WTC11 (cell line): Measurements from ENCODE around the gene RNF212. TPM values are rescaled to one million over a fixed set of nuclear protein-coding genes. Genes with fewer than 3 reads are reported as not detected.

ENCODE experiments used
- ATAC-seq: fragments of 200-7000 bp; cut with Tn5 transposase; 2 replicates; pipeline ENCODE4 v1.10.0; 2021; ENCODE audit warnings: mild to moderate bottlenecking, moderate library complexity
- CTCF ChIA-PET: fragments of 300-600 bp; sonication (Branson Sonifier 250); formaldehyde crosslinking; loops from one replicate; lab custom pipeline; 2021; ENCODE audit warnings: antibody characterized with exemption; lab: Charles Lee
- POLR2A ChIA-PET: fragments of 350-600 bp; sonication (Branson Sonifier 250); formaldehyde crosslinking; loops from one replicate; lab custom pipeline; 2021; ENCODE audit warnings: antibody characterized with exemption; lab: Charles Lee
- DNase-seq: peaks from one replicate; pipeline ENCODE4 v3.0.0; 2021; ENCODE audit warnings: low spot score
- H3K27ac Mint-ChIP-seq: 2 replicates; pipeline ENCODE4 v1.8.0; 2021; ENCODE audit warnings: mixed read lengths
- H3K27me3 Mint-ChIP-seq: 2 replicates; pipeline ENCODE4 v1.8.0; 2021; ENCODE audit warnings: low read depth, mild to moderate bottlenecking, moderate library complexity, mixed read lengths
- H3K36me3 Mint-ChIP-seq: 2 replicates; pipeline ENCODE4 v1.8.0; 2021; ENCODE audit warnings: mixed read lengths
- H3K4me1 Mint-ChIP-seq: 2 replicates; pipeline ENCODE4 v1.8.0; 2022; ENCODE audit warnings: mixed read lengths
- H3K4me3 Mint-ChIP-seq: 2 replicates; pipeline ENCODE4 v1.8.0; 2021; ENCODE audit warnings: mild to moderate bottlenecking, moderate library complexity, mixed read lengths
- H3K9me3 Mint-ChIP-seq: 2 replicates; pipeline ENCODE4 v1.8.0; 2021; ENCODE audit warnings: mixed read lengths
- AR ChIP-seq: fragments of 250-450 bp; sonication (Bioruptor Pico); IDR thresholded peaks from 2 replicates; pipeline ENCODE4 v1.9.0; 2021; ENCODE audit warnings: mild to moderate bottlenecking
- CBFB ChIP-seq: sonication (generic); formaldehyde crosslinking; IDR thresholded peaks from 2 replicates; pipeline ENCODE4 v1.8.1; 2022; ENCODE audit warnings: mild to moderate bottlenecking, low read depth, missing genetic modification reagents
- CREM ChIP-seq: sonication (generic); formaldehyde crosslinking; IDR thresholded peaks from 2 replicates; pipeline ENCODE4 v1.8.1; 2022; ENCODE audit warnings: mild to moderate bottlenecking, missing genetic modification reagents, moderate library complexity
- FOXJ3 ChIP-seq: sonication (generic); formaldehyde crosslinking; IDR thresholded peaks from 2 replicates; pipeline ENCODE4 v1.9.0; 2021; ENCODE audit warnings: missing genetic modification reagents, mild to moderate bottlenecking, borderline replicate concordance
- FOXP1 ChIP-seq: sonication (generic); formaldehyde crosslinking; IDR thresholded peaks from 2 replicates; pipeline ENCODE4 v1.8.0; 2022; ENCODE audit warnings: missing genetic modification reagents, mild to moderate bottlenecking, moderate library complexity, borderline replicate concordance
- GRHL2 ChIP-seq: fragments of 250-450 bp; sonication (Bioruptor Pico); IDR thresholded peaks from 2 replicates; pipeline ENCODE4 v1.8.0; 2022; ENCODE audit warnings: mild to moderate bottlenecking, moderate library complexity; ENCODE audit not compliant: insufficient replicate concordance, severe bottlenecking
- GTF2I ChIP-seq: fragments of 250-450 bp; sonication (Bioruptor Pico); conservative IDR thresholded peaks from 2 replicates; pipeline ENCODE4 v1.4.0; 2021; ENCODE audit warnings: mild to moderate bottlenecking
- IRF2 ChIP-seq: sonication (generic); formaldehyde crosslinking; IDR thresholded peaks from 2 replicates; pipeline ENCODE4 v1.8.0; 2022; ENCODE audit warnings: low read depth, missing genetic modification reagents, borderline replicate concordance
- KAT7 ChIP-seq: sonication (generic); formaldehyde crosslinking; IDR thresholded peaks from 2 replicates; pipeline ENCODE4 v1.8.1; 2023; ENCODE audit warnings: missing genetic modification reagents, mild to moderate bottlenecking, borderline replicate concordance
- MYBL2 ChIP-seq: sonication (generic); formaldehyde crosslinking; IDR thresholded peaks from 2 replicates; pipeline ENCODE4 v1.8.1; 2023; ENCODE audit warnings: mild to moderate bottlenecking, moderate library complexity, missing genetic modification reagents
- NFATC4 ChIP-seq: fragments of 250-450 bp; sonication (Bioruptor Pico); IDR thresholded peaks from 2 replicates; pipeline ENCODE4 v1.9.0; 2021; ENCODE audit warnings: mild to moderate bottlenecking
- NFYB ChIP-seq: sonication (generic); formaldehyde crosslinking; conservative IDR thresholded peaks from 2 replicates; pipeline ENCODE4 v1.8.0; 2022; ENCODE audit warnings: low read depth, missing genetic modification reagents
- NR1H2 ChIP-seq: sonication (generic); formaldehyde crosslinking; IDR thresholded peaks from 2 replicates; pipeline ENCODE4 v1.9.0; 2021; ENCODE audit warnings: mild to moderate bottlenecking, moderate library complexity, missing genetic modification reagents
- NR3C1 ChIP-seq: sonication (generic); formaldehyde crosslinking; conservative IDR thresholded peaks from 2 replicates; pipeline ENCODE4 v1.8.1; 2023; ENCODE audit warnings: low read depth, mild to moderate bottlenecking, missing genetic modification reagents
- SMAD4 ChIP-seq: sonication (generic); formaldehyde crosslinking; IDR thresholded peaks from 2 replicates; pipeline ENCODE4 v1.8.0; 2022; ENCODE audit warnings: mild to moderate bottlenecking, missing genetic modification reagents
- SP1 ChIP-seq: sonication (generic); formaldehyde crosslinking; conservative IDR thresholded peaks from 2 replicates; pipeline ENCODE4 v1.8.1; 2022; ENCODE audit warnings: missing genetic modification reagents
- USF1 ChIP-seq: sonication (generic); formaldehyde crosslinking; IDR thresholded peaks from 2 replicates; pipeline ENCODE4 v1.8.0; 2022; ENCODE audit warnings: mild to moderate bottlenecking, missing genetic modification reagents
- USF2 ChIP-seq: sonication (generic); formaldehyde crosslinking; IDR thresholded peaks from 2 replicates; pipeline ENCODE4 v1.8.1; 2023; ENCODE audit warnings: mild to moderate bottlenecking, missing genetic modification reagents, moderate library complexity
- ZNF416 ChIP-seq: fragments of 250-450 bp; sonication (Bioruptor Pico); IDR thresholded peaks from 2 replicates; pipeline ENCODE4 v1.9.0; 2021; ENCODE audit warnings: mild to moderate bottlenecking, inconsistent platforms
- ZNF423 ChIP-seq: fragments of 250-450 bp; sonication (Bioruptor Pico); IDR thresholded peaks from 2 replicates; pipeline ENCODE4 v2.1.2; 2022; ENCODE audit warnings: mild to moderate bottlenecking, moderate library complexity
- total RNA-seq: library from RNA; stranded (reverse); gene quantifications from 3 replicates; pipeline ENCODE4 v1.2.3, GENCODE V29; 2021
- TF ChIP-seq, protein P1 (sequence below): sonication (generic); formaldehyde crosslinking; IDR thresholded peaks from 2 replicates; pipeline ENCODE4 v1.8.1; 2023; ENCODE audit warnings: mild to moderate bottlenecking, missing genetic modification reagents, moderate library complexity
- TF ChIP-seq, protein P2 (sequence below): sonication (generic); formaldehyde crosslinking; IDR thresholded peaks from 2 replicates; pipeline ENCODE4 v1.8.1; 2023; ENCODE audit warnings: mild to moderate bottlenecking, missing genetic modification reagents
- TF ChIP-seq, protein P3 (sequence below): fragments of 250-450 bp; sonication (Bioruptor Pico); IDR thresholded peaks from 2 replicates; pipeline ENCODE4 v1.8.0; 2021; ENCODE audit warnings: mild to moderate bottlenecking
- TF ChIP-seq, protein P4 (sequence below): sonication (generic); formaldehyde crosslinking; IDR thresholded peaks from 2 replicates; pipeline ENCODE4 v1.8.1; 2023; ENCODE audit warnings: mild to moderate bottlenecking, missing genetic modification reagents

The RNF212 gene
- total RNA-seq, 1 experiment from 2014 or later, result 1.0 TPM

- TF ChIP-seq AR (no peak), MYBL2 (no peak), IRF2 (CRISPR knock-in tag) (no peak), KAT7 (CRISPR knock-in tag) (no peak), ZNF423 (CRISPR knock-in tag) (no peak), SMAD4 (CRISPR knock-in tag) (no peak), SP1 (CRISPR knock-in tag) (no peak), GRHL2 (CRISPR knock-in tag) (no peak), NR1H2 (CRISPR knock-in tag) (no peak), FOXJ3 (no peak)
Measured at GRCh38 chr4:1081689-1082040, 31.7 kb downstream of the RNF212 start (continued).

DNA sequence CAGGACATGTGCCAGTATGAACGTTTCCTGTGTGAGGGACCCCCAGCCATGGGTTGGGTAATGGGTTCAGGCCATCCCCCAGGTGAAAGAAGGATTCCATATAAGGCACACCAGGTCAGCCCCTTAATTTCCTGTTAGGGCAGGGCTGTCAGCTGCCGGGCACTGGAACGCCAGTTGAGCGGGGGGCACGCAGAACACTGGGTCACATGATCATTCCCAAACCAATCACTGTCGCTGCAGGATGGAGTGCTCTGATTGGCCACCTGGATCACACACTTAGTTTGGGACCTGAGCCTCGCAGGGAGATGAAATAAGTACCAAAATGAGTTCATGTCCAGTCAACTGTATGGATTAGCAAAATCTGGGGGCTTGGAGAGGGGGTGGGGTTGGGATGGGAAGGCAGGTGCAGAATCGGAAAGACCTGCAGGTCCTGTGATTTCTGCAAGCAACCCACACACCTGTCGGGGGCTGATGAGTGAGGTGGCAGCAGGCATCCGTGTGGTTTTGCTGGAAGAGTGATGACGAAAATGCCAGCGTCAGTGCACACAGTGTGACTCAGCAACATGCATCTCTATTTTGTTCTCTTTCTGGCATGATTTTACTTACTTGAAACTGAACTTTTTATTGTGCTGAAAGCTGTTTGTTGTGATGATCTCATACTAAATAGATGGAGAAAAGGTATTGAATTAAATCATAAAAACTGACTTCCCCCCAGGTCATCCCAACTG lies 32.2 kb downstream of the RNF212 start:
- ATAC-seq (peak; percentile 63), DNase-seq (no peak)
- no peaks in the 10 kb centered on the region for H3K36me3 Mint-ChIP-seq
- peak; percentile 79 for TF ChIP-seq USF1
- TF ChIP-seq CBFB (CRISPR knock-in tag), result no peak
- 0 out of 2 replicates have a peak, but pooled peaks have one; percentile 39 for TF ChIP-seq NFYB (CRISPR knock-in tag)
- no peak for TF ChIP-seq FOXP1
- no peak for TF ChIP-seq NR3C1 (CRISPR knock-in tag)
- peak; percentile 81 for TF ChIP-seq USF2 (CRISPR knock-in tag)
- peaks cover 4% of the 10 kb centered on the region; the same call in 1 of the 2 replicates for H3K9me3 Mint-ChIP-seq
- CTCF ChIA-PET, result no interaction called here
- POLR2A ChIA-PET, result no interaction called here
- H3K4me3 Mint-ChIP-seq, result no peak overlapping the region
- no peaks in the 10 kb centered on the region for H3K4me1 Mint-ChIP-seq
- peaks cover 6% of the 10 kb centered on the region; the same call in 1 of the 2 replicates for H3K27me3 Mint-ChIP-seq
- no peak overlapping the region for H3K27ac Mint-ChIP-seq

- Mint-ChIP-seq H3K27ac (no peak overlapping the region; the same call in 1 of the 2 replicates), H3K4me1 (no peaks in the 10 kb centered on the region), H3K4me3 (no peak overlapping the region), H3K9me3 (peaks cover 4% of the 10 kb centered on the region; the same call in 1 of the 2 replicates), H3K36me3 (no peaks in the 10 kb centered on the region), H3K27me3 (peaks cover 6% of the 10 kb centered on the region; the same call in 1 of the 2 replicates)
- ChIA-PET CTCF (no interaction called here), POLR2A (no interaction called here)
- ATAC-seq (no peak), DNase-seq (no peak)
- TF ChIP-seq ZNF416 (CRISPR knock-in tag) (no peak), NFATC4 (CRISPR knock-in tag) (no peak), SP1 (CRISPR knock-in tag) (no peak), GTF2I (no peak), CREM (CRISPR knock-in tag) (no peak)
- TF ChIP-seq, protein P1, sequence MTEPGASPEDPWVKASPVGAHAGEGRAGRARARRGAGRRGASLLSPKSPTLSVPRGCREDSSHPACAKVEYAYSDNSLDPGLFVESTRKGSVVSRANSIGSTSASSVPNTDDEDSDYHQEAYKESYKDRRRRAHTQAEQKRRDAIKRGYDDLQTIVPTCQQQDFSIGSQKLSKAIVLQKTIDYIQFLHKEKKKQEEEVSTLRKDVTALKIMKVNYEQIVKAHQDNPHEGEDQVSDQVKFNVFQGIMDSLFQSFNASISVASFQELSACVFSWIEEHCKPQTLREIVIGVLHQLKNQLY, result no peak
- TF ChIP-seq, protein P2, sequence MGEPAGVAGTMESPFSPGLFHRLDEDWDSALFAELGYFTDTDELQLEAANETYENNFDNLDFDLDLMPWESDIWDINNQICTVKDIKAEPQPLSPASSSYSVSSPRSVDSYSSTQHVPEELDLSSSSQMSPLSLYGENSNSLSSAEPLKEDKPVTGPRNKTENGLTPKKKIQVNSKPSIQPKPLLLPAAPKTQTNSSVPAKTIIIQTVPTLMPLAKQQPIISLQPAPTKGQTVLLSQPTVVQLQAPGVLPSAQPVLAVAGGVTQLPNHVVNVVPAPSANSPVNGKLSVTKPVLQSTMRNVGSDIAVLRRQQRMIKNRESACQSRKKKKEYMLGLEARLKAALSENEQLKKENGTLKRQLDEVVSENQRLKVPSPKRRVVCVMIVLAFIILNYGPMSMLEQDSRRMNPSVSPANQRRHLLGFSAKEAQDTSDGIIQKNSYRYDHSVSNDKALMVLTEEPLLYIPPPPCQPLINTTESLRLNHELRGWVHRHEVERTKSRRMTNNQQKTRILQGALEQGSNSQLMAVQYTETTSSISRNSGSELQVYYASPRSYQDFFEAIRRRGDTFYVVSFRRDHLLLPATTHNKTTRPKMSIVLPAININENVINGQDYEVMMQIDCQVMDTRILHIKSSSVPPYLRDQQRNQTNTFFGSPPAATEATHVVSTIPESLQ (CRISPR knock-in tag), result no peak
- TF ChIP-seq, protein P3, sequence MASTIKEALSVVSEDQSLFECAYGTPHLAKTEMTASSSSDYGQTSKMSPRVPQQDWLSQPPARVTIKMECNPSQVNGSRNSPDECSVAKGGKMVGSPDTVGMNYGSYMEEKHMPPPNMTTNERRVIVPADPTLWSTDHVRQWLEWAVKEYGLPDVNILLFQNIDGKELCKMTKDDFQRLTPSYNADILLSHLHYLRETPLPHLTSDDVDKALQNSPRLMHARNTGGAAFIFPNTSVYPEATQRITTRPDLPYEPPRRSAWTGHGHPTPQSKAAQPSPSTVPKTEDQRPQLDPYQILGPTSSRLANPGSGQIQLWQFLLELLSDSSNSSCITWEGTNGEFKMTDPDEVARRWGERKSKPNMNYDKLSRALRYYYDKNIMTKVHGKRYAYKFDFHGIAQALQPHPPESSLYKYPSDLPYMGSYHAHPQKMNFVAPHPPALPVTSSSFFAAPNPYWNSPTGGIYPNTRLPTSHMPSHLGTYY (CRISPR knock-in tag), result no peak
- TF ChIP-seq, protein P4, sequence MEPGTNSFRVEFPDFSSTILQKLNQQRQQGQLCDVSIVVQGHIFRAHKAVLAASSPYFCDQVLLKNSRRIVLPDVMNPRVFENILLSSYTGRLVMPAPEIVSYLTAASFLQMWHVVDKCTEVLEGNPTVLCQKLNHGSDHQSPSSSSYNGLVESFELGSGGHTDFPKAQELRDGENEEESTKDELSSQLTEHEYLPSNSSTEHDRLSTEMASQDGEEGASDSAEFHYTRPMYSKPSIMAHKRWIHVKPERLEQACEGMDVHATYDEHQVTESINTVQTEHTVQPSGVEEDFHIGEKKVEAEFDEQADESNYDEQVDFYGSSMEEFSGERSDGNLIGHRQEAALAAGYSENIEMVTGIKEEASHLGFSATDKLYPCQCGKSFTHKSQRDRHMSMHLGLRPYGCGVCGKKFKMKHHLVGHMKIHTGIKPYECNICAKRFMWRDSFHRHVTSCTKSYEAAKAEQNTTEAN, result no peak
Measured at GRCh38 chr4:1080432-1080831, 32.9 kb downstream of the RNF212 start.
